Ovary (tissue), 3 donors: ENCODE data around the gene NUDT1.

ENCODE experiments used
- EP300 ChIP-seq: sonication (generic); formaldehyde crosslinking; IDR thresholded peaks from one replicate; pipeline ENCODE4 v1.6.1; 2017; ENCODE audit warnings: antibody characterized with exemption
- TF ChIP-seq, protein P1 (sequence below), 3 donors: fragments of 450-650 bp in 2 of 3; fragments of 200-600 bp in 1 of 3; IDR thresholded peaks; one replicate each; pipeline versions ENCODE4 v1.5.1 to v1.8.0; 2016 to 2022; ENCODE audit warnings: antibody characterized with exemption in 3 of 3, mild to moderate bottlenecking in 1 of 3
- donor health status: DM: no; HTN: no; CAD: no.

DNA sequence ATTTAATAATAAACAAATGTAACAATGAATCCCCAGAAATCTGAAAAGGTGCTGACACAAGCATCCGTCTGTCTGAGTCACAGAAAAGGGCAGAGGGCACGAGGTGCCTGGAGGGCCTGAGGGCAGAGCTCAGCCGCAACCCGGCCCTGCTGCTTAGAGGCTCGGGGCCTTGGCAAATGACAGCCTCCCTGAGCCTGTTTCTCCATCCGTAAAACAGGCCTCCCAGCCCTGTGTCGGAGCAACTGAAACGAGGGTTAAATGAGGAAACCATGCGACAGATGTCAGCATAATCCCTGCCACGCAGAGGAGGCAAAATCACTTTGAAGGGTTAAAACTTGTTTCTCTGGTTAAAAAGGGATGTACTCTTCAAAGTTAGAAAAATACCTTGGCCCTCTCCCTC lies 24.9 kb downstream of the NUDT1 start:
- TF ChIP-seq, protein P1, sequence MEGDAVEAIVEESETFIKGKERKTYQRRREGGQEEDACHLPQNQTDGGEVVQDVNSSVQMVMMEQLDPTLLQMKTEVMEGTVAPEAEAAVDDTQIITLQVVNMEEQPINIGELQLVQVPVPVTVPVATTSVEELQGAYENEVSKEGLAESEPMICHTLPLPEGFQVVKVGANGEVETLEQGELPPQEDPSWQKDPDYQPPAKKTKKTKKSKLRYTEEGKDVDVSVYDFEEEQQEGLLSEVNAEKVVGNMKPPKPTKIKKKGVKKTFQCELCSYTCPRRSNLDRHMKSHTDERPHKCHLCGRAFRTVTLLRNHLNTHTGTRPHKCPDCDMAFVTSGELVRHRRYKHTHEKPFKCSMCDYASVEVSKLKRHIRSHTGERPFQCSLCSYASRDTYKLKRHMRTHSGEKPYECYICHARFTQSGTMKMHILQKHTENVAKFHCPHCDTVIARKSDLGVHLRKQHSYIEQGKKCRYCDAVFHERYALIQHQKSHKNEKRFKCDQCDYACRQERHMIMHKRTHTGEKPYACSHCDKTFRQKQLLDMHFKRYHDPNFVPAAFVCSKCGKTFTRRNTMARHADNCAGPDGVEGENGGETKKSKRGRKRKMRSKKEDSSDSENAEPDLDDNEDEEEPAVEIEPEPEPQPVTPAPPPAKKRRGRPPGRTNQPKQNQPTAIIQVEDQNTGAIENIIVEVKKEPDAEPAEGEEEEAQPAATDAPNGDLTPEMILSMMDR (IDR thresholded peaks at IDR 0.05) = no peak
- TF ChIP-seq EP300 = no peak
